SW480 (cell line): Measurements from ENCODE around the gene PCYT1A.
"Not testable (repeated sequence)": the region's sequence is repeated elsewhere in the genome, so short reads cannot be mapped to it uniquely, and the experiment has no call there.

Source experiments
- DNase-seq: peaks from one replicate; pipeline ENCODE4 v3.0.0-alpha.2; 2016; ENCODE audit warnings: low spot score

PCYT1A gene

GRCh38 chr3:196214783-196215441 is 72.6 kb downstream of the PCYT1A start:
- DNase-seq, result no peak

GRCh38 chr3:196210673-196211556 is 76.6 kb downstream of the PCYT1A start, which contains the start of gene ZDHHC19:
Gene ZDHHC19, minus strand, starts transcription at chr3:196211400. Its CDS starts 85 bp downstream, at chr3:196211315.
- no peak for DNase-seq

DNA sequence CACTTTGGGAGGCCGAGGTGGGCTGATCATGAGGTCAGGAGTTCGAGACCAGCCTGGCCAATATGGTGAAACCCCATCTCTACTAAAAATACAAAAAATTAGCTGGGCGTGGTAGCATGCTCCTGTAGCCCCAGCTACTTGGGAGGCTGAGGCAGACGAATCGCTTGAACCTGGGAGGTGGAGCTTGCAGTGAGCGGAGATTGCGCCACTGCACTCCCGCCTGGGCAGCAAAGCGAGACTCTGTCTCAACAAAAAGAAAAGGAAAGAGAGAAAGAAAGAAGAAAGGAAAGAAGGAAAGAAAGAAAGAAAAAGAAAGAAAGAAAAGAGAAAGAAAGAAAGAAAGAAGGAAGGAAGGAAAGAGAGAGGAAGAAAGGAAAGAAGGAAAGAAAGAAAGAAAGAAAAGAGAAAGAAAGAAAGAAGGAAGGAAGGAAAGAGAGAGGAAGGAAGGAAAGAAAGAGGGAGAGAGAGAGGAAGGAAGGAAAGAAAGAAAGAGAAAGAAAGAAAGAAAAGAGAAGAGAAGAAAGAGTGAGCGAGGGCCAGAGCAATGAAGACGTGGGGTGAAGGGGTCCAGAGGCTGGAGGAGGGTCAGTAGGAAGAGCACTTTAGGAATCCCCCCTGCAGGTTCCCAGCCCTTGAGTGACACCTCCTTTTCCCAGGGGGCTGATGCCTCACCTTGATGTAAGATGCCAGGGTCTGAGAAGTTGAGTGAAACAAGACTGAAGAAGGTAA is 77.4 kb downstream of the PCYT1A start:
- DNase-seq, result not testable (repeated sequence)

- no peak for DNase-seq
Measured at GRCh38 chr3:196208942-196209695, 78.4 kb downstream of the PCYT1A start.

DNA sequence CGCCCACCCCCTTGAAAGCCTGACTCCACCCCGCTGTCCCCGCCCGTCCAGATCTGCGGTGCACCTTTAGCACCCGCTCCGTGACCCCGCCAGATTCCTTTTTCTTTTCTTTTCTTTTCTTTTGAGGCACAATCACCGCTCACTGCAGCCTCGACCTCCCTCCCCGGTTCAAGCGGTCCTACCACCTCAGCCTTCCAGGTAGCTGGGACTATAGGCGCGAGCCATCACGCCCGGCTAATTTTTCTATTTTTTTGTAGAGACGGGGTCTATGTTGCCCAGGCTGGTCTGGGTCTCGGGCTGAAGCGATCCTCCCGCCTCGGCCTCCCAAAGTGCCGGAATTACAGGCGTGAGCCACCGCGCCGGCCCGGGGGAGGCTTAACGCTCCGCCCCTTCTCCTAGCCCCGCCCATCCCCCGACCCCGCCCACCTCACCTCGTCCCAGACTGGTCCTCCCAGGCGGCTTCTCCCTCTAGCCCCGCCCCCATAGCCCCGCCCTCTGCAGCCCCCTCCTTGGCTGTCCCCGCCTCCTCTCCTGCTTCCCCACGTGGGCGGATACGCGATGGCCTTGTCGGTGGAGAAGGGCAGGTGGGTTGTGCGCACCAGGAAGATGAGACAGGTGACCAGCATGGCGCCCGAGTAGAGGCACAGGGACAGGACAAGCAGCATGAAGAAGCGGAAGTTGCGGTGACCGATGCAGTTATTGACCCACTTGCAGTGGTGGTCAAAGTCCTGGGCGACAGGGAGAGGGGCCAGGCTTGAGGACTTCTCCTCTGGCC is 79.5 kb downstream of the PCYT1A start:
- DNase-seq, result peak; percentile 34

- DNase-seq, result no peak
Measured at GRCh38 chr3:196207159-196207832, 80.2 kb downstream of the PCYT1A start.

GRCh38 chr3:196205442-196206205 is 81.9 kb downstream of the PCYT1A start:
- not testable (repeated sequence) for DNase-seq

DNA sequence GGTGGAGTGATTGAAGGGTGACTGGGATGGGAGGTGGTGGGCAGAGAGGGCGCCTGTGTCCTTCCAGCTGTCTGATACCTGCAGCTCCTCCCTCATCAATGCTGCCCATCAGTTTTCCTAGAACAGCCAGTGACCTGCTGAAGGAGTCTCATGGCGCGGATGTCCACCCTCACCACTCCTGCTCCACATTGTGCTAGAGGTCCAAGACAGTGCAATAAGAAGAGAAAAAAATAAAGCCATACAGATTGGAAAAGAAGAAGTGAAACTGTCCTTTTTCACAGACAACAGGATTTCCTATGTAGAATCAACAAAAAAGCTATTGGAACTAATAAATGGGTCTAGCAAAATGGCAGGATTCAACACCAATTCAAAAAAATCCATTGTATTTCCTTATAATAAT is 83.7 kb downstream of the PCYT1A start:
- no peak for DNase-seq

- DNase-seq, result no peak
Measured at GRCh38 chr3:196202516-196202970, 85.0 kb downstream of the PCYT1A start.

DNA sequence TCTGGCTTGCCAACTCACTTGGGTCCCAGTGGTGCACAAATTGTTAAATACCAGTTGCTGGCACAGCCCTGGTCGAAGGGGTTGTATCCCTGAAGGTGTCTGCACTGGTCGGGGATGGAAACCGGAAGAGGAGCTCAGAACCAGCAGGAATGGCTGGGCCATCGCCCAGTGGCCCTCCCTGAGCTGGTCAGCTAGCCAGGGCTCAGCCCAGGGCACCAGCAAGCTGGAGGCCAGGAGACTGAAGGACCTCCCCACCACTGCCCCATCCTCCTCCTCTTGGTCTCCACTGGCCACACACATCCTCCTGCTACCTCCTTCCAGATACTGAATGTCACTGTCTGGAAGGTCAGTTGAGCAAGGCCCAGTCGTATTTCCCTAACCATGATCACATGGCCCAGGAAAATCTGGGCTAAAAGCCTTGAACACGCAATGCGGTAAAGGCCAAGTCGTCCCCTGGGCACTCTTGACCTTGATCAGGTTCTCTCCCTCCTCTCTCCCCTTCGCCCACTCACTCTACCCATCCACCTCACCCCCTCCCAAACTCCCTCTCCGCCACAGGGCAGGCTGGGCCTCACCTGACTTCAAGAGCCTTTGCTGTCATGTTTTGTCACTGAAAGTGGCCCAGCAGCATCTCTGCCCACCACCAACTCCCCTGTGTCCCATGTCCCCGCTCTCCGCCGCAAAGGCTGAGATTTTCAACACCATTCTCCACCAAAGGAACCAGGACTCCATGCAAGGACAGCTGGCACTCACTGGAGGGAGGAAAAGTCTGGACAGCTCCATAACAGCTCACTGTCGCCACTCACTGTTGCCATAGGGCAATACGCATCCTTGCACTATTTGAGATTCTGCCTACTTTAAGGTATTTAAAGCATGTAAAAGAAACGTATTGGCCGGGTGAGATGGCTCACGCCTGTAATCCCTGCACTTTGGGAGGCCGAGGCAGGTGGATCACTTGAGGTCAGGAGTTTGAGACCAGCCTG is 88.5 kb downstream of the PCYT1A start:
- no peak for DNase-seq

- DNase-seq, result no peak
Measured at GRCh38 chr3:196198081-196198675, 89.3 kb downstream of the PCYT1A start.

DNA sequence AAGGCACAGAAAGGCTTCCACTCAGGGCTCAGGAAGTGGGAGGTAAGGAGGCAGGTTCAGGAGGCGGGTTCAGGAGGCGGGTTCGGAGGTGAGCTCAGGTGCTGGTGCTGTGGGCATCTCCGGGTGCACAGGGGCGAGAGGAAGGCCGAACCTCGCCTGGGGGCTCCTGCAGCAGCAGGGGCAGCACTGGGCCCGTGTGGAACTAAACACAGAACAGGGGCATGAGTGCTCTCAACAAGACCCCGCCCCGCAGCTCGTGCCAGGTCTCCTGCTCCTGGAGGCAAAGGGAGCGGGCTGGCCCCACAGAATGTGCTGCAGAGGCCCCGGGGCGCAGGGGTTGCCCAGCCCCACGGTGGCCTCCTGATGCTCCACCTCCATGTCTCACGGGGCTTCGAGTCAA is 90.0 kb downstream of the PCYT1A start:
- DNase-seq, result no peak

- no peak for DNase-seq
Measured at GRCh38 chr3:196195664-196196265, 91.8 kb downstream of the PCYT1A start.

DNA sequence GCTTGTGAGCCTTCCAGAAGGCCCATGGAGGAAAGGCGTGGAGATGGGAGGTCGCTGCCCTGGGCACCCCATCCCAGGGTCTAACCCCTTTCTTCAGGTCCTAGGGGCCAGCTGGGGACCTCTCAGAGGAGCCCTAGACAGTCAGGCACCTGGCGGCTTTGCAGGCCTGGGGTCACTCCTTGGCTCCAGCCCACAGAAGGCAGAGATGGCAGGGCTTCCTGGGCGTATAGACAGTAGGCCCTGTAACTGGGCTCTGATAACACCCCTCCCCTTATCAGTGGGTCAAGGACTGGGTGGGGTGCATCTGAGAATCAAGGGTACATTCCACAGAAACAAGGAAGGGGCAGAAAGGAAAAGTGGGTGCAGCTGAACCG is 93.0 kb downstream of the PCYT1A start:
- no peak for DNase-seq

DNA sequence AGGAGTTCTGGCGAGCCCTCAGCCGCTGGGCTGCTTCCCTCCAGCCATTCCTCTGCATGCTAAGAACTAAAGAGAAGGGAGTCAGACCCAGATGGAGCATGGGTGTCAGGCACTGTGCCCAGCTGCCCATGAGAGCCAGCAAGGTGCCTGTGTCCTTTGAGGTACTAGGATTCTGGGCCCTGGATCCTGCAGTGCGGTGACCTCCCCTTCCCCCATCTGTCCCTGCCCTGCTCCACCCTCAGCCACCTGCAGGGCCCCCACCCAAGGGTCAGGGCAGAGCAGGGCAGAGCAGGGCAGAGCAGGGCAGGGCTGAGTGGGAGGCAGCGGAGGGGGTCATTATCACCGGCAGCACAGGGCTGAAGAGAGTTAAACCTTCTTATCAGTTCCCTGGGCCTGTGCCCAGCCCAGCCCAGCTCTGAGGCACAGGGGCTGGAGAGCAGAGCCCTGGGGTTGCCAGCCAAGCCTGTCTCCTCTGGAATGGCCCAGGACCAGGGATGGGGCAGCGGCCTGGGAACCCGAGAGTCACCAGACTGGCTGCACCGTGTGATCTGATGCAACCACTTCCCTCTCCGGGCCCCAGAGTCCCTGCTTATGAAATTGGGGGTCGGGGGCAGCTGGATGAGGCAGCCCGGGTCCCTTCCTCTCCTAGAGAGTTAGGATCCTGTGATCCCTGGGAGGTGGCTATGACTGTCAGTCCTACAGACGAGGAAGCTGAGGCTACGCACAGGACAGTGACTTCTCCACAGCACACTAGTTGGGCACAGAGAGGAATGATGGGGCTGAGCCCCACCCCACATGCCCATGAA is 93.6 kb downstream of the PCYT1A start:
- no peak for DNase-seq

GRCh38 chr3:196193133-196193735 is 94.3 kb downstream of the PCYT1A start:
- no peak for DNase-seq
